GM19324 (cell line): ENCODE results near the gene SLC6A20.

ENCODE experiments used
- ATAC-seq: cut with Tn5 transposase; IDR thresholded peaks from one replicate; pipeline ENCODE4 v1.9.1; 2021; ENCODE audit warnings: mild to moderate bottlenecking, moderate library complexity; ENCODE audit not compliant: unreplicated experiment, low FRiP score

Gene SLC6A20

GRCh38 chr3:45781271-45781670, 15.1 kb downstream of the SLC6A20 start:
- no peak for ATAC-seq

- no peak for ATAC-seq
Measured at GRCh38 chr3:45779746-45780735, 16.3 kb downstream of the SLC6A20 start.

GRCh38 chr3:45778761-45779201, 17.6 kb downstream of the SLC6A20 start:
- ATAC-seq = no peak

DNA sequence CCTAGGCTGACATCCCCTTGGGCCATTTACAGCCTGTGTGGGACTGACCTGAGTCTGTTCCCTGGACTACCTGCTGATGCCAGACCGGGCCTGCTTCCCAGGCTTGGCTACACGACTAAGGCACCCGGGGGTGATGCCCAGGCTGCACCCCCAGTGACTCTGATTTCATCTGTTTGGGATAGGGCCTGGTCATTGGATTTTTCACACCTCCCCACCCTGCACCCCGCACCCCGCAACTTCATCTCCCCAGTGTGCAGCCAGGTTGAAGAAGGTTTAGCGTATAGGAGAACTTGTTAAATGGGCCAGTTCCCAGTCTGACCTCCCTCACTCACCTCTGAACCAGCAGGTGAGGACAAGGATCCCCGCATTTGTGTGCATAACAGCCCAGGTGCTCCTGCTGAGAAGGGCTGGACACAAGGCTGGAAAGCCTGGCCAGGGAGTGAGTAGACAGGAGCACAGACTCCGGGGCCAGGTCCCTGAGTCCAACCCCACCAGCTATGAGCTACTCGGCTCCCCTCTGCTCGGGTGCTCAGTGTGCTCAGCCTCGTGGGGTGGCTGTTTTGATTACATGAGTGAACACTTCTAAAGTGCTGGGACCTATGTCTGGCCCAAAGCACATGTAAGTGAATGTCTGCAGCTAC, 18.5 kb downstream of the SLC6A20 start:
- ATAC-seq = no peak

DNA sequence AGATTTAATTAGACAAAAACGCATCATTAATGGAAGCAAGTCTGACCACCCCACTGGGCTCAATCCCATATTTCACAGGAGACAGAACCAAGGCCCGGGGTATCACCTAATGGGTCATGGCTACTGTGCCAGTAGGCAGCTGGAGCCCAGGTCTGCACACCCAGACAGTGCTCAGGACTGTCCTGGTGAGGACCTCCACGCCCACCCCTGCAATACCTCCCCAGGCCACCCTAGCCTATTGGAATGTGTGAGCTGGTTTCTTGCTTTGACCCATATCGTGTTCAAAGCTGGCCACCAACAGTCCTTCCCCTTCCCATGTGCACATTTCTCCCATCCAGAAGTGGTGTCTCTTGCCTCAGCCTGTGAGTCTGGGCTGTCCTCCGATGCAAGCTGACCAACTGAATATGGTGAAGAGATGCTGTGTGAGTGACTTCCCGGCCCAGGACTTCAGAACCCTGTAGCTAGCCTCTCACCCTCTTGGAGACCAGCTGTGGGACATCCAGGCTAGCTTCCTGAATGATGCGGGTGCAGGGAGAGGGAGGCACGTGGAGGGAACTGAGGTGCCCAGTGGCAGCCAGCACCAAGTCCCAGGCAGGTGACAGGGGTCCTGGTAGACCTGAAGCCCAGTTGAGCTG, 19.1 kb downstream of the SLC6A20 start:
- no peak for ATAC-seq

GRCh38 chr3:45776611-45777010, 19.7 kb downstream of the SLC6A20 start:
- ATAC-seq = no peak

- no peak for ATAC-seq
Measured at GRCh38 chr3:45776301-45776595, 20.1 kb downstream of the SLC6A20 start.

GRCh38 chr3:45775571-45776300, 20.6 kb downstream of the SLC6A20 start:
- no peak for ATAC-seq

DNA sequence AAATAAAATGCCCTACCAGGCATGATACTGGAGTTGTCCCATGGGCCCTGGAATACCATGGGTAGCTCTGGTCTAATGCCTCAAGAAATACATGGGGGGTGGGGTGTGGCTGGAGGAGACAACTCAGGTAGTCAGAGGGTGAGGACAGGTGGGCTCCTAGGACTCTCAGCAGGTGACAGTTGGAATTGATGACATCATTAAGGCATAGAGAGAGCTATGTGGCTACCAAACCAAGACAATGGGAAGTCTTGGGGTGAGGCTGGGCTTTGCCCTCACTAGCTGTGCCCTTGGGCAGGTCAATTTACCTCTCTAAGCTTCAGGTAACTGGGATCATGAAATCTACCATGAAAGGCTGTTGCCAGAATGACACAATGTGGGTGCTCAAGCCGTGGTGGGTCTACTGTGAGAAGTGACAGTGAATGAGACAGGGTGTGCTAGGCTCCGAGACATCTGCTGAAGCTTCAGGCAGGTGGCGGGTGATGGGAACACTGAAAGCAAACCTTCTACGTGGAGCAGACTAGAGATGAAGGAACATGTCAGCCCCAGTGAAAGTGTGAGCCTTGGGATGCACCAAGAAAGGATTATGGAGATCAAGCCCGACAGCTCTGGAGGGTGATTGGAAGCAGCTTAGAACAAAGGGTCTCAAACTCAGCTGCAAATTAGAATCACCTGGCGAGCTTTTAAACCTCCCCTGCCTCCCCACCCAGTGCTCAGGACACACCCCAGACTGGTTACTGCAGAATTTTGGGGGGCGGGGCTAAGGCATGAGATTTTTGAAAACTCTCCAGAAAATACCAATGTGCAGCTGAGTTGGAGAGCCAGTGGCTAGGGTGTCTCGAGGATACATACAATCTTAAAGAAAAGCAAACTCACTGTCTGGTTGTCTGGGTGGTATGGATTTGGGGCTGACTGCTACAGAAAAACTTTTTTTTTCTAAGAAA, 21.5 kb downstream of the SLC6A20 start:
- ATAC-seq = no peak

DNA sequence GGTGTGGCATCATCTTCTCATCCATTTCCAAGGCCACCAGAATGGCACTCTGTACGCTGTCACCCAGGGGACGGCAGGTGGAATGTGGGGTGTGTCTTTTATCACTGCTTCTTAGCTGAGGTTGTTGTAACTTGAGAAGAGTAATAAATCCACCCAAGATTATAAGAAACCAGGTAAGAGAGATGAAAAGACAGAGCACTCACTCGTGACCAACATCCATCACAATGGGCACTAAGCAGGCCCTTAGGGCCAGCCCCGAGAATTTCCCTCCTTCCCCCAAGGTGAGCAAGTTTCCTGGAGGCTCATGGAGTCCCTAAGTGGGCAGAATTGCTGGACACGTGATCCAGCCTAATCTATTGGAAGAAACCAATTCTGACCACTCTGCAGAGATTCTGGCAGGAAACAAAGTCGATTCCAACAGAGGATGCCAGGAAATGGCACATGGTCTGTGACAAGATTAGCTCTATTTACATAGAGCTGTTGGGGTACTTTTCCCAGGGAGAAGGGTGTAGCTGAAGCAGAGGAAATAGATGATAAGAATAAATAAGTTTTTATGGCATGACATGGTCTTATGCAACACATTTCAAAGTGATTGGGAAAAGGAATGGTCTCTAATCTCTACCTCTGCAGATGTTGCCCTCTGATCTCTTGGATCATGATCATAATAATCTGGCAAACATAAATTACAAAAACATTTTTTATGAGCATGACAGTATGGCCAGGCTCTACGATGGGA, 22.5 kb downstream of the SLC6A20 start:
- ATAC-seq = no peak

- no peak for ATAC-seq
Measured at GRCh38 chr3:45773072-45773471, 23.3 kb downstream of the SLC6A20 start.

- no peak for ATAC-seq
Measured at GRCh38 chr3:45772341-45773035, 23.8 kb downstream of the SLC6A20 start.

- no peak for ATAC-seq
Measured at GRCh38 chr3:45771831-45772230, 24.5 kb downstream of the SLC6A20 start.

GRCh38 chr3:45771166-45771775, 25.1 kb downstream of the SLC6A20 start:
- ATAC-seq = no peak

GRCh38 chr3:45765958-45766357, 30.4 kb downstream of the SLC6A20 start:
- no peak for ATAC-seq

DNA sequence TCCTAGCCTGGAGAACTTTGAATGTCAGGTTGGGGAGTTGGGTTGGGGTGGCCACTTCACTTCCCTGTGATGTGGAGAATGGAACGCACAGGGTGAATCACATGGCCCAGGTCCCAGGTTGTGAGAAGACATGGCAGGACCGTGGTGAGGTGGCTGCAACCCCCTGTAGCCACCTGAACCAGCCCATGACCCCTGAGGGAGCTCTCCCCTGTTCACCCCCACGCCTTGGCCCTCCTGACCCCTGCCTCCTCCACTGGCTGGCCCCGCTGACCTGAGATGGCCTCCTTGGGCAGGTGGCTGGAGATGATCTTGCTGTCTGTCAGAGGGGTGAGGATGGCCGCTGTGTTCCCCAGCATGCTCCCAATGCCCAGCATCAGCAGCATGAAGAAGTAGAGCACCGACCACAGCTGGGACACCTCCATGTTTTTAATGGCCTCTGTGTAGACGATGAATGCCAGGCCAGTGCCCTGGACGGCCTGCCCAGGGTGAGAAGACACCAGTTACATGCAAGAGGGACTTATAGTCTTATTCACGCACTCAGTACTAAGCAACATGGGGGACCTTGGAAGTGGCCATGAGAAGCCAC, 31.0 kb downstream of the SLC6A20 start:
- ATAC-seq = no peak

DNA sequence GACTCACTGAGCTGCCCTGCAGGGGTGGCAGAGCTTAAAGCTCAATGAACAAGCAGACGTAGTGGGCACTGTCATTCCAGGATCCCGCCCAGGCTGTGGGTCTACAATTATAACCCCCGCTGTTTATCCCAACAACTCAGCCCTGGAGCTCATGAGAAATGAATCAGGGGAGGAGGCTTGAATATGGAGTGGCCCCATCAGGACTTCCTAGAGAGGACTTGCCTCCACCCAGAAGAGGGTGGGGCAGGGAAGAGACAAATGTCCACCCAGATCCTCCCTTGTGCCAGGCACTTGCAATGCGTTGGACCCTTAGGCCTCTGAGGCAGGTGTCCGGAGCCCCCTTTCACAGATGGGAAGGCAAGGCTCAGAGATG, 33.0 kb downstream of the SLC6A20 start:
- ATAC-seq = no peak
